ENCODE data around the gene PTCD2.

PTCD2 gene

DNA sequence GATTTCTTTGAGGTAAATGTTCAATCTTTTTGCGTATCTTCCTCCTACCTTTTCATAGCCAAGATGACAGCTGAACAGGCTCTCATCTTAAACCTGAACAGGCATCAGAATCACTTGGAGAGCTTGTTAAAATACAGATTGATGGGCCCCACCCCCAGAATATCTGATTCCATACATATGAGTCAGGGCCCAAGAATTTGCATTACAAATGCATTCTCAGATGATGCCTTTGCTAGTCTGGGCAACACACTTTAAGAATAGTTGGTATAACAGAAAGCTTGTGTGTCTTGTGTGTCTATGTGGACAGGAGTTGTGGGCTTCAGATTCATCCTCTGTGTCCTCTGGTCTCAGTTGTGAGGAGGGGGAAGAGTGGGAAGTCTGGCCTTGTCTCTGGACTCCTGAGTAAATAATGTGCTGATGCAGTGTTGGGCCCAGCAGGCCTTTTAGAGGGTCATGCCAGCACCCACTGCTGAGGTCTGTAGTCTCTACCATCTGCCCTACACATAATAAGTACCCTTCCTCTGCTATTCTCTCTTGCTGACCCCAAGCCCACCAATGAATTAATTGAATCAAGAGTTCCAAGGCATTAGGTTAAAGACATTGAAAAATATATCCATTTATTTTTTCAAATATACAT, 43.1 kb downstream of the PTCD2 start:
- H3K4me1 ChIP-seq (ENCODE audit: control insufficient read depth, insufficient read depth, low read length) = no peaks in the 10 kb centered on the region
- H3K9me3 ChIP-seq (ENCODE audit: control insufficient read depth, insufficient read depth, low read depth, low read length) = no peaks in the 10 kb centered on the region
- no peak overlapping the region for H3K4me3 ChIP-seq (ENCODE audit: low read depth, low read length)
- peaks cover 0 to 45% of the 10 kb centered on the region in 2 experiments; a peak in 2 of 3 replicates for H3K36me3 ChIP-seq (ENCODE audit: control insufficient read depth in 2 of 2, insufficient read depth in 1 of 2, low read length in 2 of 2)
- no peak for TF ChIP-seq ZNF202 (tag by site-specific recombination; IDR thresholded peaks at IDR 0.05; ENCODE audit: borderline replicate concordance)
- TF ChIP-seq ZNF777 (tag by site-specific recombination; IDR thresholded peaks at IDR 0.05; ENCODE audit: borderline replicate concordance) = no peak
- ChIA-PET POLR2A (interaction anchor here (1.4 kb wide), 1 partner anchor 43 kb away, joined by 4 read pairs; the partner anchor contains the start of genes MRPS27 and PTCD2), CTCF (interaction anchor here (0.7 to 1.4 kb wide), 3 partner anchors 47 to 161 kb away, joined by 3 to 6 read pairs (median 3); no protein-coding TSS in a partner anchor)
- no peak overlapping the region for H3K27ac ChIP-seq (ENCODE audit: extremely low read depth, low read depth, low read length)

DNA sequence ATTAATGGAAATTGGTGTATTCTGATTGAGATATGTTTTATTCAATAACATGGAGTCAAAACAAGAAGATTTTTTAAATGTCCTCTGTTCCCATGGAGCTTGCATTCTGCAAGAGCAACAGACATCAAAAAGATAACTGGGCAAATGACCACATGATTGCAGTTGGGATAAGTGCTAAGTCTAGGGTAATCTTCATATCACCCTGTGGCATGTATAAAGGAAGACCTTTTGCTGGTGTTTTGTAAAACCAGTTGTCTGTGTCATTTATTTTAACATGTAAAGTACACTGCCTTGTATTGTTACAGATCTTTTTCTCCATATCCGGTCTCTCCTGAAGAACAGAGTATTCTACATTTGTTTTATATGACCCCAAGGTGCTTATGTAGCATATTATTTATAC, 44.0 kb downstream of the PTCD2 start:
- Histone ChIP-seq H3K4me1 (ENCODE audit: control insufficient read depth, insufficient read depth, low read length) (no peaks in the 10 kb centered on the region), H3K9me3 (ENCODE audit: control insufficient read depth, insufficient read depth, low read depth, low read length) (no peaks in the 10 kb centered on the region), H3K27ac (ENCODE audit: extremely low read depth, low read depth, low read length) (no peak overlapping the region), H3K36me3 (ENCODE audit: control insufficient read depth in 2 of 2, insufficient read depth in 1 of 2, low read length in 2 of 2) (peaks cover 0 to 38% of the 10 kb centered on the region in 2 experiments; a peak in 2 of 3 replicates), H3K4me3 (ENCODE audit: low read depth, low read length) (no peak overlapping the region)
- no peak for TF ChIP-seq ZNF600 (tag by site-specific recombination; IDR thresholded peaks at IDR 0.05)
- TF ChIP-seq ZNF10 (tag by site-specific recombination; IDR thresholded peaks at IDR 0.05) = no peak
- no peak for TF ChIP-seq ZNF792 (tag by site-specific recombination; IDR thresholded peaks at IDR 0.05)
- TF ChIP-seq, protein P1, sequence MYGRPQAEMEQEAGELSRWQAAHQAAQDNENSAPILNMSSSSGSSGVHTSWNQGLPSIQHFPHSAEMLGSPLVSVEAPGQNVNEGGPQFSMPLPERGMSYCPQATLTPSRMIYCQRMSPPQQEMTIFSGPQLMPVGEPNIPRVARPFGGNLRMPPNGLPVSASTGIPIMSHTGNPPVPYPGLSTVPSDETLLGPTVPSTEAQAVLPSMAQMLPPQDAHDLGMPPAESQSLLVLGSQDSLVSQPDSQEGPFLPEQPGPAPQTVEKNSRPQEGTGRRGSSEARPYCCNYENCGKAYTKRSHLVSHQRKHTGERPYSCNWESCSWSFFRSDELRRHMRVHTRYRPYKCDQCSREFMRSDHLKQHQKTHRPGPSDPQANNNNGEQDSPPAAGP (tag by site-specific recombination; IDR thresholded peaks at IDR 0.05) = no peak
- TF ChIP-seq ZNF777 (tag by site-specific recombination; IDR thresholded peaks at IDR 0.05; ENCODE audit: borderline replicate concordance) = no peak
- TF ChIP-seq BCL11B (tag by site-specific recombination; IDR thresholded peaks at IDR 0.05; ENCODE audit: low read depth) = no peak
- no peak for TF ChIP-seq ZNF132 (tag by site-specific recombination; IDR thresholded peaks at IDR 0.05; ENCODE audit: borderline replicate concordance)
- no peak for TF ChIP-seq ZBTB48 (tag by site-specific recombination; IDR thresholded peaks at IDR 0.05)
- TF ChIP-seq ZBTB8A (tag by site-specific recombination; IDR thresholded peaks at IDR 0.05) = no peak
- POLR2A ChIA-PET = interaction anchor here (1.4 kb wide), 1 partner anchor 44 kb away, joined by 4 read pairs; the partner anchor contains the start of genes MRPS27 and PTCD2
- CTCF ChIA-PET = interaction anchor here (0.7 to 4.5 kb wide), 3 partner anchors 46 to 160 kb away, joined by 3 to 50 read pairs (median 3); no protein-coding TSS in a partner anchor

DNA sequence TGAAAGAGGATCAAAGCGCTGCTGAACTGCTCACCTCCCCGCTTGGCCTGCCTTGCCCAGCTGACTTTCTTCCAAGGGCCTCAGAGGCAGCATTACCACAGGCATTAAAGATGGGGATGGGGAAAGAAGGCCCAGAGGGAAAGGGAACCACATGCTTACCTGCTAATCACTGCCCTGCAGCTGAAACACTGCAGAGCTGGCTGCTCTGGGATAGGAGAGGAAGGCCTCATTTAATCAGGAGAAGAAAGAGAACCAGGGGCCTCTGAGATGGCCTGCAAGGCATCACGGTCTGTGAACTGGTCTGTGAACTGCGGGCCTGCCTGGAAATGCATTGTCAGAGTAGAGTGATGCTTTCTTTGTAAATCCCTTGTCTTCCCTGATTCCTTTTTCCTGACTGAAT, 44.8 kb downstream of the PTCD2 start:
- H3K4me3 ChIP-seq (ENCODE audit: low read depth, low read length) = no peak overlapping the region

More for the DNA sequence above, 44.8 kb downstream of the PTCD2 start:
- POLR2A ChIA-PET = no interaction called here
- H3K9me3 ChIP-seq (ENCODE audit: control insufficient read depth, insufficient read depth, low read depth, low read length) = no peaks in the 10 kb centered on the region
- no peak for TF ChIP-seq ZNF473 (tag by site-specific recombination; IDR thresholded peaks at IDR 0.05)
- no peak for TF ChIP-seq ZNF350 (tag by site-specific recombination; IDR thresholded peaks at IDR 0.05)
- no peak for TF ChIP-seq ZIC2 (tag by site-specific recombination; IDR thresholded peaks at IDR 0.05)
- no peak for TF ChIP-seq ZNF184 (tag by site-specific recombination; IDR thresholded peaks at IDR 0.05)
- TF ChIP-seq, protein P2, sequence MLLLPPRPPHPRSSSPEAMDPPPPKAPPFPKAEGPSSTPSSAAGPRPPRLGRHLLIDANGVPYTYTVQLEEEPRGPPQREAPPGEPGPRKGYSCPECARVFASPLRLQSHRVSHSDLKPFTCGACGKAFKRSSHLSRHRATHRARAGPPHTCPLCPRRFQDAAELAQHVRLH (tag by site-specific recombination; IDR thresholded peaks at IDR 0.05) = no peak
- TF ChIP-seq ZNF121 (tag by site-specific recombination; IDR thresholded peaks at IDR 0.05) = no peak
- no peak for TF ChIP-seq ZNF426 (tag by site-specific recombination; IDR thresholded peaks at IDR 0.05)
- no peak for TF ChIP-seq HOXA7 (CRISPR knock-in tag; IDR thresholded peaks at IDR 0.05; ENCODE audit: borderline replicate concordance)
- no peak for TF ChIP-seq REPIN1 (tag by site-specific recombination; IDR thresholded peaks at IDR 0.05; ENCODE audit: low read depth)
- TF ChIP-seq, protein P3, sequence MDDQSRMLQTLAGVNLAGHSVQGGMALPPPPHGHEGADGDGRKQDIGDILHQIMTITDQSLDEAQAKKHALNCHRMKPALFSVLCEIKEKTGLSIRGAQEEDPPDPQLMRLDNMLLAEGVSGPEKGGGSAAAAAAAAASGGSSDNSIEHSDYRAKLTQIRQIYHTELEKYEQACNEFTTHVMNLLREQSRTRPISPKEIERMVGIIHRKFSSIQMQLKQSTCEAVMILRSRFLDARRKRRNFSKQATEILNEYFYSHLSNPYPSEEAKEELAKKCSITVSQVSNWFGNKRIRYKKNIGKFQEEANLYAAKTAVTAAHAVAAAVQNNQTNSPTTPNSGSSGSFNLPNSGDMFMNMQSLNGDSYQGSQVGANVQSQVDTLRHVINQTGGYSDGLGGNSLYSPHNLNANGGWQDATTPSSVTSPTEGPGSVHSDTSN (CRISPR knock-in tag; IDR thresholded peaks at IDR 0.05) = no peak
- TF ChIP-seq KLF16 (tag by site-specific recombination; IDR thresholded peaks at IDR 0.05) = no peak
- TF ChIP-seq ZNF791 (tag by site-specific recombination; IDR thresholded peaks at IDR 0.05) = no peak
- CTCF ChIA-PET = interaction anchor here (4.5 kb wide), 1 partner anchor 159 kb away, joined by 50 read pairs; no protein-coding TSS in a partner anchor
- H3K4me1 ChIP-seq (ENCODE audit: control insufficient read depth, insufficient read depth, low read length) = no peaks in the 10 kb centered on the region
- H3K27ac ChIP-seq (ENCODE audit: extremely low read depth, low read depth, low read length) = no peak overlapping the region
- peaks cover 0 to 30% of the 10 kb centered on the region in 2 experiments; a peak in 2 of 3 replicates for H3K36me3 ChIP-seq (ENCODE audit: control insufficient read depth in 2 of 2, insufficient read depth in 1 of 2, low read length in 2 of 2)

Data from HEK293 (cell line).